CD4-positive, alpha-beta T cell treated with Interleukin-17A for 1 hour (primary cell): Measurements from ENCODE around the gene TBC1D25.

Source experiments
- DNase-seq: peaks from one replicate; pipeline ENCODE4 v3.0.0-alpha.2; 2020

TBC1D25 gene

GRCh38 chrX:48539345-48540027, at the start of gene TBC1D25:
TSS of gene TBC1D25 (plus strand) at chrX:48539714. CDS start at chrX:48539798, 84 bp downstream.
- DNase-seq = peak; percentile 99

GRCh38 chrX:48489892-48490291, 49.6 kb upstream of the TBC1D25 start:
- no peak for DNase-seq

DNA sequence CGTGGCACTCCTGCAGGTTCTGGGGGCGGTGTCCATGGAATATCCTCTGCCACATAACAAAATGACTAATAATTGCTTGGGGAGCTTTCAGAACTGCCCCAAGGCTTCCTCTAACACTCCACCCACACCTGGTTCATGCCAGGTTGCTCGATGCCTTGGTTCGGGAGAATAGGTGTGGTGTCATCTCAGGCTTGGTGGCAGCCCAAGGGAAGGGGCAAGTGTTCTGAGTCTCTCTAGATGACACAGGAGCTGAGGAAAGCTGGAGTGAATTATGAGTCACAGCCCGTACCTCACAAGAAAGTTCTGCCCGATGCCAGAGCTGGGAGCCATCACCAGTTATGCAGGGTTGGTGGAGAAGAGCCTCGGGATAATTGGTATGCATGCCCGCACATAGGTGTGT, 48.9 kb upstream of the TBC1D25 start:
- no peak for DNase-seq

DNA sequence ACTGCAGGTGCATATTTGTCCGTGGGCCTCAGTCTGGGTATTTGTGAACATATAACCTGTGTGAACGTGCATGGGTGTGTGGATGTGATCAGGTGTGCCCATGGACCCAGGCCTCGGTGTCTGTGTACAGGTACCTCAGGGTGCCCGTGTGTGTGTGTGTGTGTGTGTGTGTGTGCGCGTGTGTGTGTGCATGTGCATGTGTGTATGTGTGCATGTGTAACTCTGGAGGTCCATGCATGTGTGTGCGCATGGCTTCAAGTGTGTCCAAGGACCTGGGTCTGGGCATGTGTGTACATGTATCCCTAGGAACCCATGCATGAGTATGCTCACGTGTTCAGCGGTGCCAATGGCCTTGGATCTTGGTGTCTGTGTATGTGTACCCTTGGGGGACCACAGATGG, 47.7 kb upstream of the TBC1D25 start:
- no peak for DNase-seq

DNA sequence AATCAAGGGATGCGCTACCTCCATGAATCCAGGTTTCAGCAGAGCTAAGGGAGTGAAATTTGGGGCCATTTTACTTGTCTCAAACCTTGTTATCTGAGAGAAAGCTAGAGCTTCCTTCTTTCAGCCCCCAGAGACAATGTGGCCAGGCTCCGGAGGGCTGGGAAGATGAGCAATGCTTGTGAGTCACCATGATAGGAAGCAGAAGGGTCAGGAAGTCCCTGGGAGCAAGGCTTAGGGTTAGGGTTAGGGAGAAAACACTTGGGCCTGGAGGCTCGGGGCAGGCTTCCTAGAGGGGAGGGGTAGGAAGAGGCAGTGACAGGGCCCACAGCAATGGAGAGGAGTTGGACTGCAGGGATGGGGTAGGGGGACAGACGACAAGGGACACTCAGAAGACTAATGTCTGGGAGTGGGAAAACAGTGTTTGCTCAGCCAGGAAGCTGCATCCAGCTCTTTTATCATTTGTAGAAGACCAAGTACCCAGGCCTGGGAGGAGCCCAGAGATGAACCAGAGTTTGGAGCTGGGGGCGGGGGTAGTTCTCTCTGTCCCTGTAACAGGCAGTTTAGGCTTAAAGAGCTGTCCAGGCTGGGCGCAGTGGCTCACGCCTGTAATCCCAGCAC, 47.1 kb upstream of the TBC1D25 start:
- no peak for DNase-seq

- DNase-seq = no peak
Measured at GRCh38 chrX:48493890-48494364, 45.6 kb upstream of the TBC1D25 start.

GRCh38 chrX:48496660-48497059, 42.9 kb upstream of the TBC1D25 start:
- DNase-seq = no peak

DNA sequence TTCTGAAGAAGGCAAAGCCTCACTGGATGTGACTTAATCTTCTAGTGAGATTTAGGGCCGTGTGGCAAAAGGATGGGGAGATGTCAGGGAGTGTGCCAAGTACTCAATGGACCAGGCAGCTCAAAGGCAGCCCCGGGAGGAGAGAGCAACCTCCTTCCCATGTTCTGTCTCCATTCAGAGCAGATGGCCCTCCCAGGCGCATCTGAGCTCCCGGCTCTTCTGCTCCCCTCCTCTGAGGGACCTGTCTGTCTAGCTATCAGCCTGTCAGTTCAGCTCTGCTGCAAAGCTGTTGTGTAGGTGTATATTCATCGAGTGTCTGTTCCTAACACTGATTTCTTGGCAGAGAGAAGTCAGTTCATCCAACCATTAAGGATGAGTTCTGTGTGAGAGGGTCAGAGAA, 41.6 kb upstream of the TBC1D25 start:
- DNase-seq = no peak

- no peak for DNase-seq
Measured at GRCh38 chrX:48498374-48498809, 41.1 kb upstream of the TBC1D25 start.

- no peak for DNase-seq
Measured at GRCh38 chrX:48504261-48504660, 35.3 kb upstream of the TBC1D25 start.

GRCh38 chrX:48505481-48505880, 34.0 kb upstream of the TBC1D25 start:
- no peak for DNase-seq

- no peak for DNase-seq
Measured at GRCh38 chrX:48507246-48507645, 32.3 kb upstream of the TBC1D25 start.

DNA sequence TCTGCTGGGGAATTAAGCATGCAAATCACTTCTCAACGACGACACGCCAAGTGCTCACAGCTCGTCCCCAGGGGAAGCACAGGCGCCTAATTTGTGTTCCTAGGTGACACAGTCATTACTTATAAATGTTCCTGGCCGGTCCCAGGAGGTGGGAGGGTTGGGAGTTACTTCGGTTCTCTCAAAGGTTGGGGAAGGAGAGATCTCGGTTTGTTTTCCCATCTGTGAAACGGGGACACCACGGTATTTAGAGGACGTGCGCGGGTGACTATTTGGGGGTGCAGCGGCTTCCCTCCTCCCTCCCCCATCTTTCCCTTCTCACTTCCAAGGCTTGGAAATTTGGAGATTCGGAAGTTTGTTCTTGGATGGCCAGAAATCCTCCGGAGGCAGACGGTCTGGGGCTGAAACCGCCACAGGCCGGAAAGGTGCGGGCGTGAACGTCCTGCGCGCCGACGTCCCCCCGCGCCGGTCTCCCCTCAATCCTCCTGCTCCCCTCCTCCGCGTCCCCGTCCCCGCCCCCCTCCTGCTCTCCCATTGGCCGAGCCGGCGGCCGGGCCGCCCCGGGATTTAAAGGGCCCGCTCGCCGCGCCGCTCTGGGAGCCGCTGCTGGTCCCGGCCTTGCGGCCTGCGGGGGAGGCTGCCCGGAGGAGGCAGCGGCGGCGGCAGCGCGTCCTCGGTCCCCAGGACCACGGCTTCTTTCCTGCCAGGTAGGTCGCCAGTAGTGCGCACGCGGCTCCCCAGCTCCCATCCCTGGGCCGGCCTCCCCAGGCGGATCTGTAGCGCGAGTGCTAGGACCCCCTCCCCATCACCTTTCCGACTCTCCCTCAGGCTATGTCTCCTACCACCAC, 30.9 kb upstream of the TBC1D25 start, which contains the start of gene PORCN:
PORCN (plus strand) TSS at position 593 of the 845 bp plus-strand sequence. CDS start 829 bp downstream, outside the sequence.
- peak; percentile 81 for DNase-seq

- DNase-seq = peak; percentile 27
Measured at GRCh38 chrX:48509245-48509590, 30.3 kb upstream of the TBC1D25 start.

DNA sequence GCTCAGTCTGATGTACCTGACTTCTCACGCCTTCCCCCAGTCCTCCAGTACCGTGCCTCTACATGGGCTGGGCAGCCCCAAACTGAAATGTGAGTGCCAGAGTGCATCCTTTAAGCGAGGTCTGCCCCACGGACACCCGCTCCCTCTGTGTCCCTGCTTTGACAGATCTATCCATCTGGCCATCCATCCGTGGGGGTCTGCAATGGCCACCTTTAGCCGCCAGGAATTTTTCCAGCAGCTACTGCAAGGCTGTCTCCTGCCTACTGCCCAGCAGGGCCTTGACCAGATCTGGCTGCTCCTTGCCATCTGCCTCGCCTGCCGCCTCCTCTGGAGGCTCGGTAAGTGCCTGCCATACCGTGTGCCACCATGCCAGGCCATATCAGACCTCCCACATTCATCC, 29.9 kb upstream of the TBC1D25 start:
- no peak for DNase-seq

DNA sequence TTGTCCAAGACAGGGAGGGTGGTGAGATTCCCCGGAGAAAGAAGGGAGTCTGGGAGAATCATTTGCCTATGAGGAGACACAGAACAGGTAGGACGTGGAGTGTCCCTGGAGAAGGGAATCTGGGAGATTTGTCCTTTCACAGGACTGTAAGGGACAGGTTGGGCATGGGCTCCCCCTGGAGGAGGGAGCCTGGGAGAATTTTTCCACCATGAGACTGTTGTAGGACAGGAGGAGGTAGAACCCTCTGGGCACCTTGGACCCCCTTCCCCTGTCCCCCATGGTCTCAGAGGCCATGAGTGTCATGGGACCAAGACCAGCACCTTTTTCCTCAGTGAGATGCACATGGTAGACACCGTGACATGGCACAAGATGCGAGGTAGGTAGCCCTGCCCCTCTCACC, 28.0 kb upstream of the TBC1D25 start:
- DNase-seq = no peak

DNA sequence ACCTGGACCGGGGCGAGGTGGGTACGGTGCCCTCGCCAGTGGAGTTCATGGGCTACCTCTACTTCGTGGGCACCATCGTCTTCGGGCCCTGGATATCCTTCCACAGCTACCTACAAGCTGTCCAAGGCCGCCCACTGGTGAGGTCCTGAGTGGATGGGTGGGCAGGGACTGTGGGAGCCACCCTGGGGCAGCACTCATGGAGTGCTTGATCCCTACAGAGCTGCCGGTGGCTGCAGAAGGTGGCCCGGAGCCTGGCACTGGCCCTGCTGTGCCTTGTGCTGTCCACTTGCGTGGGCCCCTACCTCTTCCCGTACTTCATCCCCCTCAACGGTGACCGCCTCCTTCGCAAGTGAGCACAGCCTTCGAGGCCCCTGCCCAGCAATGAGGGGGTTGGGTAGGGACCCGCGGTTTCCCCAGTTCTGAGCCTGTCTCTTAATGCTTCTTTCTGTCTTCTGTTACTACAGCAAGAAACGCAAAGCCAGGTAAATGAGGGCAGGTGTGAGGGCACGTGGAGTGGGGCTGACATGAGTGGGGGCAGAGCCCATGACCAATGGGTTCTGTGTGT, 27.1 kb upstream of the TBC1D25 start:
- DNase-seq = no peak

DNA sequence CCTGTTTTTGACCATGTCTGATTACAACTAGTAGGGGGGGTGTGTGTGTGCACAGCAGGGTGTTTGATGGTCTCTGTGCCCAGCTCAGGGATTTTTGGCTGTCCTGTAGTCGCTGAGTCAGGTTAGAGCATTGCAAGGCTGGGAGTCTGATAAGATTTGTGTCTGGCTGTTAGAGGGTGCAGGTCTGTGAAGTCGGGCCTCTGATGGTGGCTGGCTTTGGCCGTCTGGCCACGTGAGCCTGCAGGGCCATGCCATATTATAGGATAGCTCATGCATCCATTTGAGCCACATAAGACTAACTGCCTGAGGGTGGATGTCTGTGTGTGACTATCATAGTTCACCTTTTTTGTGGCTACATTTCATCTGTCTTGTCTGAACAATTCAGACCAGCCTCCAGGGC, 25.8 kb upstream of the TBC1D25 start:
- DNase-seq = no peak

DNA sequence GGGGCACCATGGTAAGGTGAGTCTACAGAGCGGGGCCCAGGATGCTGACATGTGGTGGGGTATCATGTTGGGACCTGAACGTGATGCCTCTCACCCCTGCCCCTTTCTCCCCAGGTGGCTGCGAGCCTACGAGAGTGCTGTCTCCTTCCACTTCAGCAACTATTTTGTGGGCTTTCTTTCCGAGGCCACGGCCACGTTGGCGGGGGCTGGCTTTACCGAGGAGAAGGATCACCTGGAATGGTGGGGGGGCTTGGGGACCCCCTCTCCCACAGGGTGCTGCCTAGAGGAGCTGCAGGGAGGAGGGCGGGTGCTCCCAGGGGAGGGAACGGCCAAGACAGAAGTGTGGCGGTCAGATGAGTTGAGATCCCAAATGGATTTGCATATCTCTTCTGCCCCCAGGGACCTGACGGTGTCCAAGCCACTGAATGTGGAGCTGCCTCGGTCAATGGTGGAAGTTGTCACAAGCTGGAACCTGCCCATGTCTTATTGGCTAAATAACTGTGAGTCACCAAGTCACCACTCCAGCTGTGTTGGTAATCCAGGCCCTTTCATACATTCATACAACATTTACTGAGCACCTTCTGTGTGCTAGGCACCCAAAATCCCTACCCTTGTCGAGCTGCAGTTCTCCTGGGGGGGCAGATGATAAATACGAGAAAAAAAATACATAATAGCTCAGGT, 25.2 kb upstream of the TBC1D25 start:
- no peak for DNase-seq

- no peak for DNase-seq
Measured at GRCh38 chrX:48514868-48515460, 24.6 kb upstream of the TBC1D25 start.

- no peak for DNase-seq
Measured at GRCh38 chrX:48515842-48516241, 23.7 kb upstream of the TBC1D25 start.

GRCh38 chrX:48516285-48516684, 23.2 kb upstream of the TBC1D25 start:
- no peak for DNase-seq
